ENCODE data around the gene SSBP2.
A peak's percentile ranks its signal among the peaks of the same experiment; 100 is the strongest.
"Not testable (repeated sequence)": the region's sequence is repeated elsewhere in the genome, so short reads cannot be mapped to it uniquely, and the experiment has no call there.

Gene SSBP2

DNA sequence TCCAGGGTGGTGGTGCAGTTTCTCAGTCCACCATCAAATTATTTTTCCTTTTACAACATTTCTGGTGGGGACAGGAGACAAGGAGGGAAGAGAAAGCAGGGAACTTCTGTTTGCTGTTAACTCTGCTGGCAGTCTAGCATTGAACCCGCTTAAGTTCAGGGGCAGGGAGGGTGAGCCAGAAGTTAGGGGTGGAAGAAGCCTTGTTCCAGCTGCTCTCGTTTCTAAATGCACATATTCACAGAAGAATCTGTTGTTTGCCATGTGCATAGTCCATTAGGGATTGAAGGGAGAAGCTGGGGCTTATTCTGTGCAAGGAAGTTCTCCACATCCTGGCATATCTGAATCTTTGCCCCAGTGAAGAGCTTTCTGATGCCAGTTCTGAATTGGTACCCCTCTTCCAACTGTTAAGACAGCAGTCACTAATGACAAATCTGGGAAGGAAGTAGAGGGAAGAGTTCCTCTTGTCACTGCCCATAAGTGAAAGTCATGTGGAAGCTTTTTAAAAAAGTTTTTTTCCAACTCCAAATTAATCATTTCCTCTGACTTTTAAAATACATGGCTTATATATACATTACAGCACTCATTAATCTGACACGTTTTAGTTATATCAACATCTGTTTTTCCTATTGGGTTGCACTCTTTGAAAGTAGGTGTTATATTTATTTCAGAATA, 324.4 kb downstream of the SSBP2 start:
- ATAC-seq (replicated peaks) (no peak), DNase-seq (no peak)
- Mint-ChIP-seq H3K4me1 (ENCODE audit: low read depth in 2 of 2) (peaks cover 2 to 3% of the 10 kb centered on the region in 2 donors), H3K36me3 (ENCODE audit: insufficient read depth) (peaks cover 4% of the 10 kb centered on the region), H3K27ac (no peak overlapping the region), H3K27me3 (no peaks in the 10 kb centered on the region), H3K4me3 (no peak overlapping the region), H3K9me3 (no peaks in the 10 kb centered on the region)

DNA sequence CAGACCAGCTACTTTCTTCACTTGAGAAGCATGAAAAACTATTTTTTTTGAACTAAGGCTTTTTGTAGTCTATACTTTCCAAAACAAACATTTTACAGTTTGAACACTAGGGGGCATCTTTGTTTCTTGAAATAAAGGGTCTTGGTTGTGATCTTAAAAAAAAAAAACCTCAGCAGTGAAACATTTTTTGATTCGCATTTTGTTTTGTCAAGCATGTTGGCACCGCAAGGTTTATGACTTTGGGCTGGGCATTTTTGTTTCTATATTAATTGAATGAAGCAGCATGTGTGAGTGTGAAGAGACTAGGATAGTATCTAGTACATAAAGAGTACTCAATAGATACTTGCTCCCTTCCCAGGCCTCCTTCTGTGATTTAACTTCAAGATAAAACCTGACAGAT, 325.3 kb downstream of the SSBP2 start:
- peak in 1 of 3 experiments; percentile 8 for DNase-seq
- no peaks in the 10 kb centered on the region for H3K27me3 Mint-ChIP-seq
- no peak overlapping the region for H3K4me3 Mint-ChIP-seq
- H3K27ac Mint-ChIP-seq, result no peak overlapping the region
- peak; percentile 69 for ATAC-seq (replicated peaks)
- peaks cover 2 to 3% of the 10 kb centered on the region in 2 donors for H3K4me1 Mint-ChIP-seq (ENCODE audit: low read depth in 2 of 2)
- H3K9me3 Mint-ChIP-seq, result no peaks in the 10 kb centered on the region
- H3K36me3 Mint-ChIP-seq (ENCODE audit: insufficient read depth), result peaks cover 4% of the 10 kb centered on the region

DNA sequence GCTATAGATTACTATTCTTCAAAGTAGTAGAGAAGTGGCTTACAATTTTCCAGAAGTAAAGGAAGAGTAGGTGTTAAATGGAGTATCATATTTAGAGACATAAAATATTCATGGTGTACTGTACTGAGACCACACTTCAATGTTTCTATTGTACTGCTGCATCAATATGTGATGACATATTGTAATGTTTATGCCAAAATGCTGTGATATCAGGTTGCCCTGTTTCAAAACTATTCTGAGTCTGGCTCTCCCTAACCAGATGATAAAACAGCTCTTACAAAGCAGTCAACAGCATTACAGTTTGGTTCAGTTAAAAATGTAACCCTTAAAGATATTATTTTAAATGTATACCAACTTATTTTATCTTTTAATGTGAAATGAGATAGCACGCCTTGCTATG, 326.2 kb downstream of the SSBP2 start:
- Mint-ChIP-seq H3K4me3 (no peak overlapping the region), H3K4me1 (ENCODE audit: low read depth in 2 of 2) (peaks cover 2 to 3% of the 10 kb centered on the region in 2 donors), H3K9me3 (no peaks in the 10 kb centered on the region), H3K36me3 (ENCODE audit: insufficient read depth) (peaks cover 4% of the 10 kb centered on the region), H3K27ac (no peak overlapping the region), H3K27me3 (no peaks in the 10 kb centered on the region)
- DNase-seq, result no peak
- ATAC-seq (replicated peaks), result no peak

GRCh38 chr5:81422671-81423070, 328.2 kb downstream of the SSBP2 start:
- peaks cover 2 to 3% of the 10 kb centered on the region in 2 donors for H3K4me1 Mint-ChIP-seq (ENCODE audit: low read depth in 2 of 2)
- no peaks in the 10 kb centered on the region for H3K27me3 Mint-ChIP-seq
- ATAC-seq (replicated peaks) (no peak), DNase-seq (no peak)
- no peak overlapping the region for H3K27ac Mint-ChIP-seq
- no peaks in the 10 kb centered on the region for H3K9me3 Mint-ChIP-seq
- peaks cover 3% of the 10 kb centered on the region for H3K36me3 Mint-ChIP-seq (ENCODE audit: insufficient read depth)
- no peak overlapping the region for H3K4me3 Mint-ChIP-seq

DNA sequence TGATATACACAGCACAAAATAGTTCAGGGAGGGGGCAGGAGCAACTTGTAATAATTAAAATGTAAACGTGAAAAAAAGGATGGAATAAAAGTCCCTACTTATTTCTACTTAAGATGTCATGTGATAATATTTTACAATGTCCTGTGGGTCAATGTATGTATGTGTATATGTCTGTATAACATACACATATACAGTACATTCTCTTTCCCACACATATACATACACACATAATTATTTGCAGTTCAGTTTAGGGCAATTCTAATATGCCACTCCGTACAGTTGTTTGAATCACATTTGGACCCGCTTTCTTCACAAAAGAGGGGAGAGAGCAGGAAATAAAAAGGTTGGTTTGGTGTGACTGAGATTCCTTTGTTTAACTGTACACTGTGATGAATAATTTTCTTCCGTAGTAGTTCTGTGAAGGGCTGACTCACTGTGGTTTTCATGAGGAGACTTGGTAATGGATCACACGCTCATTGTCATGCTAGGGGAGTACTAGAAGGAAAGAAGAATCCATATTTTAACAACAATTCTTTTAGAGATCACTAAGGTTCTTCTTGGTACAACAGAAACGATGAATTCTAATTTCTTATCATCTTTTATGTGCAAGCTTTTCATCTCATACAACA, 330.7 kb downstream of the SSBP2 start:
- H3K9me3 Mint-ChIP-seq, result no peaks in the 10 kb centered on the region
- ATAC-seq (replicated peaks), result no peak
- H3K4me3 Mint-ChIP-seq, result no peak overlapping the region
- H3K36me3 Mint-ChIP-seq (ENCODE audit: insufficient read depth), result no peaks in the 10 kb centered on the region
- no peaks in the 10 kb centered on the region for H3K27me3 Mint-ChIP-seq
- no peak for DNase-seq
- no peak overlapping the region for H3K27ac Mint-ChIP-seq
- H3K4me1 Mint-ChIP-seq (ENCODE audit: low read depth in 2 of 2), result no peaks in the 10 kb centered on the region

GRCh38 chr5:81418606-81419005, 332.3 kb downstream of the SSBP2 start:
- Mint-ChIP-seq H3K4me3 (no peak overlapping the region), H3K27ac (no peak overlapping the region)

DNA sequence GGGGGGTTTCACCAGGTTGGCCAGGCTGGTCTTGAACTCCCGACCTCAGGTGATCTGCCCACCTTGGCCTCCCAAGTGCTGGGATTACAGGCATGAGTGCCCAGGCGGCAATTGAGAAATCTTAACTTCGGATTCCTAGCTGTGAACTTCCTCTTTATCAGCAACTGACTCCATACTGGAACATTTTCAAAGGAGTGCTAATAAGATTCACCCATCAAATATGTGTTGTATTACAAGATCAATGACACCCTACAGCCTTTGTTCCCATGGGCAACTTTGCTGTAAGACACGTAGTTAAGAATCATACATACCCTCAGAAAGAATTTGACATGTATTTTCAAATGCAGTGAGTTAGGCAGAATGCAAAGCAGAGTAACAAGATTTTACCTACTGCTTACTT, 333.8 kb downstream of the SSBP2 start:
- H3K36me3 Mint-ChIP-seq (ENCODE audit: insufficient read depth), result peaks cover under 1% of the 10 kb centered on the region

More at GRCh38 chr5:81418606-81419005, 332.3 kb downstream of the SSBP2 start:
- Mint-ChIP-seq H3K36me3 (ENCODE audit: insufficient read depth) (no peaks in the 10 kb centered on the region), H3K4me1 (ENCODE audit: low read depth in 2 of 2) (no peaks in the 10 kb centered on the region), H3K9me3 (no peaks in the 10 kb centered on the region), H3K27me3 (no peaks in the 10 kb centered on the region)
- no peak for ATAC-seq (replicated peaks)
- no peak for DNase-seq

GRCh38 chr5:81409896-81410295, 341.0 kb downstream of the SSBP2 start:
- peaks cover 7% of the 10 kb centered on the region for H3K36me3 Mint-ChIP-seq (ENCODE audit: insufficient read depth)
- H3K27ac Mint-ChIP-seq, result no peak overlapping the region
- no peak for ATAC-seq (replicated peaks)
- no peaks in the 10 kb centered on the region for H3K9me3 Mint-ChIP-seq
- H3K4me3 Mint-ChIP-seq, result no peak overlapping the region
- no peaks in the 10 kb centered on the region for H3K4me1 Mint-ChIP-seq (ENCODE audit: low read depth in 2 of 2)
- DNase-seq, result no peak
- no peaks in the 10 kb centered on the region for H3K27me3 Mint-ChIP-seq

More for the DNA sequence above, 333.8 kb downstream of the SSBP2 start:
- no peak for ATAC-seq (replicated peaks)
- H3K4me1 Mint-ChIP-seq (ENCODE audit: low read depth in 2 of 2), result no peaks in the 10 kb centered on the region
- no peaks in the 10 kb centered on the region for H3K27me3 Mint-ChIP-seq
- no peak overlapping the region for H3K4me3 Mint-ChIP-seq
- H3K27ac Mint-ChIP-seq, result no peak overlapping the region
- H3K9me3 Mint-ChIP-seq, result no peaks in the 10 kb centered on the region
- DNase-seq, result no peak

GRCh38 chr5:81409361-81409760, 341.5 kb downstream of the SSBP2 start:
- Mint-ChIP-seq H3K4me3 (no peak overlapping the region), H3K27me3 (no peaks in the 10 kb centered on the region)

DNA sequence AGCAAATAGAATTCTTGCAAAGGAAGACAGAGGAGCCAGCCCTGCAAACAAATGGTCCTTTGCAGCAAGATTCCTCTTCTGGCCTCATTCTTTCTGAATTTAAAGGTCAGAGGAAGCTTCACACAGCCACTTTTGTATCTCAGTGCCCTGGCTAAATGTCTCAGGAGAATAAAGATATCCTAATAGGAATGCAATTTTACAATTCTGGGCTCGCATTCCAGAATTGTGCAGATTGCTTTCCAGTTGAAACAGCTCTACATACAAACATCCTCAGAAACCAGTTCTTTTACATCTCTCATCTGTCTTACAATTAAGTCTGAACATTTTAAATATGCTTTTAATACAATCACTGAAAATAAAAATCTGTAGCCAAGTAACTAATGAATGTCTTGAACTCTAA, 342.4 kb downstream of the SSBP2 start:
- Mint-ChIP-seq H3K27me3 (peaks cover 0 to 4% of the 10 kb centered on the region in 2 donors), H3K27ac (no peak overlapping the region), H3K36me3 (ENCODE audit: insufficient read depth) (peaks cover 7% of the 10 kb centered on the region), H3K4me1 (ENCODE audit: low read depth in 2 of 2) (no peaks in the 10 kb centered on the region), H3K9me3 (no peaks in the 10 kb centered on the region), H3K4me3 (no peak overlapping the region)
- no peak for ATAC-seq (replicated peaks)
- DNase-seq, result no peak

More at GRCh38 chr5:81409361-81409760, 341.5 kb downstream of the SSBP2 start:
- no peak for DNase-seq
- Mint-ChIP-seq H3K36me3 (ENCODE audit: insufficient read depth) (peaks cover 7% of the 10 kb centered on the region), H3K9me3 (no peaks in the 10 kb centered on the region), H3K4me1 (ENCODE audit: low read depth in 2 of 2) (no peaks in the 10 kb centered on the region), H3K27ac (no peak overlapping the region)
- no peak for ATAC-seq (replicated peaks)

GRCh38 chr5:81407811-81408210, 343.1 kb downstream of the SSBP2 start:
- H3K9me3 Mint-ChIP-seq; DNase-seq; ATAC-seq (replicated peaks); H3K36me3 Mint-ChIP-seq (ENCODE audit: insufficient read depth); H3K4me1 Mint-ChIP-seq (ENCODE audit: low read depth in 2 of 2); H3K27ac Mint-ChIP-seq; H3K4me3 Mint-ChIP-seq; H3K27me3 Mint-ChIP-seq: not testable (repeated sequence)

DNA sequence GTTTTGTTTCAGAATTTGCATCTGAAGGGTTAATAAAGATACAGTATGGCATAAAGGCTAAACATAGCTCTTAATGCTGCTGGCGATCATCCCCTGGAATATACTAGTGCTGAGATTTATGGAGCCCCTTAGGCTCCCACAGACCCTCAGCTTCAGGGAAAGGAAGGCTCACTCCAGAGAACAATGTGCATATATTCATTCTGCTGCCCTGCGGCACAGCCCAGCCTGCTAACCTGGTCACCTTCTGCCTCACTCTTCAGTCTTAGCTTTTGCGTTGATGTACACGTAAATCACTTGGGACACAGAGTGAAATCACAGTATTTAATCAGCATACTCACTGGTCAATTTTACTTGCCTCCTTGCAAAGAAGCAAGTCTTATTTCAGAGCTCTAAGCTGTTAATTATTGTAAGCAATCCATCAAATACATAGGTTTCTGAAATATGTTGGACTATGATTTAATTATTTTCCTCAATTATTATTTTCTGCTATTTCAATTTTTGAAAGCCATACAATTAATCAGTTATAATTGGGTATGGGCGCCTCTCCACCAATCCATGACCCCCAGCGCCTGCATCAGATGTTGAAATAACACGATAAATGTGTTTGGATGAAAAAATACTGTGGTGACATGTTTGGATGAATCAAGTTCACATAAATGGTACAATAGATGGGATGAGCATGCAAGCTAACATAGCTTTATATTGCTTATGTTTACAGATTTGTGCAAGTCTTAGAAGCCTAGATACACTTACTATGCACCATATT, 345.6 kb downstream of the SSBP2 start:
- Mint-ChIP-seq H3K27me3 (peaks cover 14 to 20% of the 10 kb centered on the region in 2 donors), H3K27ac (no peak overlapping the region), H3K4me3 (no peak overlapping the region), H3K4me1 (ENCODE audit: low read depth in 2 of 2) (peaks cover 0 to 3% of the 10 kb centered on the region in 2 donors), H3K9me3 (no peaks in the 10 kb centered on the region), H3K36me3 (ENCODE audit: insufficient read depth) (peaks cover 4% of the 10 kb centered on the region)
- ATAC-seq (replicated peaks) (no peak), DNase-seq (no peak)

GRCh38 chr5:81402192-81402930, 348.5 kb downstream of the SSBP2 start:
- no peak overlapping the region for H3K4me3 Mint-ChIP-seq
- ATAC-seq (replicated peaks) (no peak), DNase-seq (no peak)
- peaks cover 25 to 49% of the 10 kb centered on the region in 2 donors for H3K27me3 Mint-ChIP-seq
- no peaks in the 10 kb centered on the region for H3K9me3 Mint-ChIP-seq
- peaks cover 0 to 3% of the 10 kb centered on the region in 2 donors for H3K4me1 Mint-ChIP-seq (ENCODE audit: low read depth in 2 of 2)
- peaks cover 4% of the 10 kb centered on the region for H3K36me3 Mint-ChIP-seq (ENCODE audit: insufficient read depth)
- no peak overlapping the region for H3K27ac Mint-ChIP-seq

Data from effector memory CD8-positive, alpha-beta T cell (primary cell).